GM19463 (cell line): Measurements from ENCODE around the gene RFC1.

Experiments used
- ATAC-seq: cut with Tn5 transposase; IDR thresholded peaks from one replicate; pipeline ENCODE4 v1.9.1; 2021; ENCODE audit warnings: mild to moderate bottlenecking, moderate library complexity; ENCODE audit not compliant: unreplicated experiment

The RFC1 gene

DNA sequence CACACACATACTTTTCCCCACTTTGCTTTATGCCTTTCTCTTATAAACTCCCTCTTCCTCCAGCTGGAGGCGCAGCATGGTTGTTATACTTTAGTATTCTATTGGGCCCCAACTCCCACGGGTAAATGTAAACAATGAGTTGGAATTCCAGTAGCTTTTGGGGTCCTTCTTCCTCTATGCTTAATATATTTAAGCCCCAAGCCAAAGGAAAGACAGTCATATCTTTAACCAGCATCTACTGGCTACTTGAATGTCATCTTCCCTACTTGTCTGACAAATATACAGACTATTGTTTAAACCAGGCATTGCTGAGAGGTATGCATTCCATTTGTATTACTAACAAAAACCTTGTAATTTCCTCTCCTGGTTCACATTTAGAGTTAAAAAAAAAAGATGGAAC, 110.9 kb downstream of the RFC1 start:
- ATAC-seq = no peak

DNA sequence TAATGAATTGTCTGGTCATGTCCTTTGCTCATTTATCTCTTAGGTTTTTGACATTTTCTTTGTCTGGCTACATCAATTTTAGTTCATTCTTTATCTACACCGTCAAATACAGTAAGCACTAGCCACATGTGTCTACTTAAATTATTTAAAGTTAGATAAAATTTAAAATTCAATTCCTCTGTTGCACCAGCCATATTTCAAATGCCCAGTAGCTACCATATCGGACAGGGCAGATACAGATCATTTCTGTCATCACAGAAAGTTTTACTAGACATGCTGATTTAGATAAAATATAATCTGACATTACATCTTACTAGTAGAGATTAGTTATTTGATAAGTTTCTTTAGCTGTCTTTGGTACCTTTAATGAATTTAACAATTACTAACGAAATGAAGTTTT, 122.7 kb downstream of the RFC1 start:
- ATAC-seq = no peak
